BJ (cell line): ENCODE data around the gene NELL1. TPM values are rescaled to one million over a fixed set of nuclear protein-coding genes. Genes with fewer than 3 reads are reported as not detected.

Experiments
- CTCF ChIA-PET: fragments of 350-600 bp; formaldehyde crosslinking; extraction: SDS; loops from one replicate; lab custom pipeline; 2021; ENCODE audit warnings: antibody characterized with exemption, inconsistent platforms; lab: Yijun Ruan, JAX
- POLR2A ChIA-PET: fragments of 300-600 bp; sonication (Branson Sonifier 250); formaldehyde crosslinking; extraction: SDS; loops from one replicate; lab custom pipeline; 2021; ENCODE audit warnings: antibody characterized with exemption; lab: Charles Lee
- DNase-seq: peaks from one replicate; pipeline ENCODE4 v3.0.0-alpha.2; 2011; ENCODE audit warnings: low read depth
- H3K27me3 ChIP-seq: 2 replicates; pipeline ENCODE4 v1.6.0; 2011; ENCODE audit warnings: low read length; ENCODE audit not compliant: control insufficient read depth, insufficient read depth
- H3K36me3 ChIP-seq: 2 replicates; pipeline ENCODE4 v1.5.1; 2011; ENCODE audit warnings: low read length; ENCODE audit not compliant: control insufficient read depth, insufficient read depth
- H3K4me3 ChIP-seq: 2 replicates; pipeline ENCODE4 v1.5.1; 2011; ENCODE audit warnings: low read depth, mild to moderate bottlenecking, control low read depth, low read length
- CTCF ChIP-seq: IDR thresholded peaks from 2 replicates; pipeline ENCODE4 v1.5.1; 2011; ENCODE audit warnings: low read depth, mild to moderate bottlenecking, control low read depth, inconsistent platforms, low read length, moderate library complexity; ENCODE audit not compliant: insufficient read depth
- polyA plus RNA-seq: library from polyadenylated mRNA; depleted of rRNA; stranded (reverse); fragments of >200 nt; gene quantifications from 2 replicates; pipeline ENCODE4 v1.2.3, GENCODE V29; 2011

Gene NELL1
- polyA plus RNA-seq, 1 experiment: not detected

DNA sequence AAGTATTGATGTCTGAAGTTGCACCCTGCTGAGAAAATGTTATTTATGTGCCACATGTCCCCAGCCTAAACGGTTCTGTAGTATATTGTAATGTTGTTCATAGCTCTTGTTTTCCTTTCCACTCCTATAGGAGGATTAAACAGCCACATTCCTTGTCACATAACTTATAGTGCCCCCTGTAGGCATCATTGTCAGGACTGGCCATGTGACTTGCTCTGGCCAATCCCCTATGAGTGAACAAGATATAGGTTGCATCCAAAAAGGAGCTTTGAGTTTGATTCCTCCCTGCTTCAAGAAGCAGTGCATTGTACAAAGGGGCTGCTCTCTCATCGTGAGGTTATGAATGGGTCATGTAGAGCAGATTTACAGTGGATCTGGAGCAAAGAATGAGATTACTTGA, 805.9 kb downstream of the NELL1 start:
- no peak for DNase-seq
- no peaks in the 10 kb centered on the region for H3K36me3 ChIP-seq
- H3K4me3 ChIP-seq: no peak overlapping the region
- POLR2A ChIA-PET: no interaction called here
- CTCF ChIA-PET: no interaction called here
- no peaks in the 10 kb centered on the region for H3K27me3 ChIP-seq
- TF ChIP-seq CTCF: no peak

GRCh38 chr11:21476588-21476987, 807.2 kb downstream of the NELL1 start:
- H3K27me3 ChIP-seq: no peaks in the 10 kb centered on the region
- ChIA-PET CTCF (no interaction called here), POLR2A (no interaction called here)
- no peaks in the 10 kb centered on the region for H3K36me3 ChIP-seq
- H3K4me3 ChIP-seq: no peak overlapping the region
- no peak for DNase-seq
- TF ChIP-seq CTCF: no peak

GRCh38 chr11:21480240-21480639, 810.9 kb downstream of the NELL1 start:
- Histone ChIP-seq H3K4me3 (no peak overlapping the region), H3K36me3 (no peaks in the 10 kb centered on the region), H3K27me3 (no peaks in the 10 kb centered on the region)
- no peak for DNase-seq
- POLR2A ChIA-PET: no interaction called here
- no peak for TF ChIP-seq CTCF
- CTCF ChIA-PET: interaction anchor here (1.2 kb wide), 1 partner anchor 31 kb away, joined by 3 read pairs; no protein-coding TSS in a partner anchor

DNA sequence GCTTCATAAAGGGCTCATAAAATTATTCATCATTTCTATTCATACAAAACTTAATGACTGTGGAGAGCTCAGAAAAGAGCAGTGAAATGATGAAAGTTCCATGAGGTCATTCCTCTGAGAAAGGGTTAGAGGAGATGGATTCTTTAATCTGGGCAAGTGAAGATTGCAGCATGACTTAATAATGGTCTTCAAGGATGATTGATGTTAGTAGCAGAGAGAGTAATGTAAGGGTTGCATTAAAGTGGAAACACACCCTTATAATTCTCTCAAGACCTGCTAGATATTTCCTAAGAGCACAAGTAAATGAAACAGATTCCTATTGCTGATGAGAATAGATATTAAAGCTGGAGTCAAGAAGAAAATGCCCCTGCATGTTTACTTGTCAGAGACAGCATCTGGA, 811.9 kb downstream of the NELL1 start:
- H3K4me3 ChIP-seq: no peak overlapping the region
- no peak for DNase-seq
- POLR2A ChIA-PET: no interaction called here
- no peaks in the 10 kb centered on the region for H3K27me3 ChIP-seq
- no peaks in the 10 kb centered on the region for H3K36me3 ChIP-seq
- CTCF ChIA-PET: no interaction called here
- no peak for TF ChIP-seq CTCF

- ChIA-PET POLR2A (no interaction called here), CTCF (no interaction called here)
- no peaks in the 10 kb centered on the region for H3K27me3 ChIP-seq
- H3K4me3 ChIP-seq: no peak overlapping the region
- H3K36me3 ChIP-seq: no peaks in the 10 kb centered on the region
- no peak for TF ChIP-seq CTCF
- DNase-seq: no peak
Measured at GRCh38 chr11:21484039-21484438, 814.7 kb downstream of the NELL1 start.
